WTC11 (cell line): ENCODE measurements around the gene HOXA2.

Experiments used
- ELF4 ChIP-seq: sonication (generic); formaldehyde crosslinking; IDR thresholded peaks from 2 replicates; pipeline ENCODE4 v1.8.1; 2022; ENCODE audit warnings: low read depth, mild to moderate bottlenecking, moderate library complexity, missing genetic modification reagents
- JUN ChIP-seq: sonication (generic); formaldehyde crosslinking; IDR thresholded peaks from 2 replicates; pipeline ENCODE4 v1.8.0; 2023; ENCODE audit warnings: mild to moderate bottlenecking, missing genetic modification reagents
- KAT7 ChIP-seq: sonication (generic); formaldehyde crosslinking; IDR thresholded peaks from 2 replicates; pipeline ENCODE4 v1.8.1; 2023; ENCODE audit warnings: missing genetic modification reagents, mild to moderate bottlenecking, borderline replicate concordance
- NR2C2 ChIP-seq: sonication (generic); formaldehyde crosslinking; IDR thresholded peaks from 2 replicates; pipeline ENCODE4 v1.8.0; 2022; ENCODE audit warnings: mild to moderate bottlenecking, missing genetic modification reagents
- ZNF121 ChIP-seq: sonication (generic); formaldehyde crosslinking; IDR thresholded peaks from 2 replicates; pipeline ENCODE4 v1.8.0; 2023; ENCODE audit warnings: missing genetic modification reagents
- TF ChIP-seq, protein P1 (sequence below): fragments of 200-600 bp; IDR thresholded peaks from 2 replicates; pipeline ENCODE4 v1.8.0; 2022; ENCODE audit warnings: antibody characterized with exemption
- TF ChIP-seq, protein P2 (sequence below): sonication (generic); formaldehyde crosslinking; conservative IDR thresholded peaks from 2 replicates; pipeline ENCODE4 v1.8.1; 2022; ENCODE audit warnings: mild to moderate bottlenecking, missing genetic modification reagents

DNA sequence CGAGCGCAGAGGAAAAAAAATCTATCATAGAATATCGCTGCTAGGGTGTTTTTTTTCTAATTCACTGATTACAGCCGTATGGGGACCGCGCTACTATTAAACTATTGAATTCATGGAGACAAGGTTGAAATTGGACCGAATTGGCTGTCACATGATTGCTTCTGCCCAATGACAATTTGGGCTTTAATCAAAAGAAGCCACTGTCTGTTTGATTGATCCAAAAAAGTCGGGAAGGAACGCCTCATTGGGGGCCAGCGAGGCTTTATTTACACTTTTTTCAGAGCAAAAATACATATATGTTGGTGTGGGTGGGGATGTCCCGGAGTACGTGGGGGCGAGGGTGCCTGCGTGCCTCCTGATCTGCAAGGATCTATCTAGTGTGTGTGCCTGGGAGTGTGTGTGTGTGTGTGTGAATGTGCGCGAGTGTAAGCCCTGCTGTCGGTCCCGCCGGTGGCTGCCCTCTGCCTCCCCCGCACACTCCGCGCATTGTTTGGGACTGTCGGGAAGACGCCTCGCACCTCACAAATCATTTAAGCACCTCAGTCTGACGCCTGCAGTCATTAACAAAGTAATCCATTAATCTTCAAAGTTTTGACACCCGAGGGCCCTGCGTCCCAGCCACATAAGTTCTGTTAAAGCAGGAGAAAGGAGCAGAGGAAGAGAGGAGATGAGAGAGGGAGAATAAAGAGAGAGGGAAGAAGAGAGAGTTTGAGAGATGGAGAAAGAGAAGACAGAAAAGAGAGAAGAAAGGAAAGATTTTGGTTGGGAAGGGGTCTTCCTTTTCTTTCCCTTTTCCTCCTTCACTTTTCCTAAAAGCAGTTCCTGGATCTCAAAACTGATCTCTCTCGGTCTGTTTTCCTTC lies at the start of gene HOXA2:
- TF ChIP-seq, protein P1, sequence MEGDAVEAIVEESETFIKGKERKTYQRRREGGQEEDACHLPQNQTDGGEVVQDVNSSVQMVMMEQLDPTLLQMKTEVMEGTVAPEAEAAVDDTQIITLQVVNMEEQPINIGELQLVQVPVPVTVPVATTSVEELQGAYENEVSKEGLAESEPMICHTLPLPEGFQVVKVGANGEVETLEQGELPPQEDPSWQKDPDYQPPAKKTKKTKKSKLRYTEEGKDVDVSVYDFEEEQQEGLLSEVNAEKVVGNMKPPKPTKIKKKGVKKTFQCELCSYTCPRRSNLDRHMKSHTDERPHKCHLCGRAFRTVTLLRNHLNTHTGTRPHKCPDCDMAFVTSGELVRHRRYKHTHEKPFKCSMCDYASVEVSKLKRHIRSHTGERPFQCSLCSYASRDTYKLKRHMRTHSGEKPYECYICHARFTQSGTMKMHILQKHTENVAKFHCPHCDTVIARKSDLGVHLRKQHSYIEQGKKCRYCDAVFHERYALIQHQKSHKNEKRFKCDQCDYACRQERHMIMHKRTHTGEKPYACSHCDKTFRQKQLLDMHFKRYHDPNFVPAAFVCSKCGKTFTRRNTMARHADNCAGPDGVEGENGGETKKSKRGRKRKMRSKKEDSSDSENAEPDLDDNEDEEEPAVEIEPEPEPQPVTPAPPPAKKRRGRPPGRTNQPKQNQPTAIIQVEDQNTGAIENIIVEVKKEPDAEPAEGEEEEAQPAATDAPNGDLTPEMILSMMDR, result no peak
- TF ChIP-seq, protein P2, sequence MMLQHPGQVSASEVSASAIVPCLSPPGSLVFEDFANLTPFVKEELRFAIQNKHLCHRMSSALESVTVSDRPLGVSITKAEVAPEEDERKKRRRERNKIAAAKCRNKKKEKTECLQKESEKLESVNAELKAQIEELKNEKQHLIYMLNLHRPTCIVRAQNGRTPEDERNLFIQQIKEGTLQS (CRISPR knock-in tag), result no peak
- no peak for TF ChIP-seq JUN (CRISPR knock-in tag)
- TF ChIP-seq ZNF121 (CRISPR knock-in tag), result no peak
- no peak for TF ChIP-seq ELF4 (CRISPR knock-in tag)
- TF ChIP-seq NR2C2 (CRISPR knock-in tag), result no peak
- no peak for TF ChIP-seq KAT7
